Thyroid gland (tissue), 4 donors: ENCODE results near the gene SHANK2.

Experiments
- CTCF ChIP-seq, 6 experiments: fragments of 200-600 bp in 3 of 6; fragments of 450-650 bp in 3 of 6; sonication (generic) in 3 of 6; IDR thresholded peaks; one replicate each; pipeline ENCODE4 v1.5.1; 2016 to 2019; ENCODE audit warnings: antibody characterized with exemption in 6 of 6, mild to moderate bottlenecking in 2 of 6, inconsistent platforms in 1 of 6, moderate library complexity in 1 of 6
- POLR2A ChIP-seq, 2 donors: fragments of 450-650 bp; IDR thresholded peaks; one replicate each; pipeline ENCODE4 v1.6.1; 2017; ENCODE audit warnings: antibody characterized with exemption in 2 of 2, mild to moderate bottlenecking in 2 of 2, moderate library complexity in 1 of 2

GRCh38 chr11:71202966-71203365 is 49.4 kb downstream of the SHANK2 start:
- no peak for TF ChIP-seq POLR2A (IDR thresholded peaks at IDR 0.05)
- TF ChIP-seq CTCF (IDR thresholded peaks at IDR 0.05), result no peak
